ENCODE measurements around the gene ARHGEF10L.

DNA sequence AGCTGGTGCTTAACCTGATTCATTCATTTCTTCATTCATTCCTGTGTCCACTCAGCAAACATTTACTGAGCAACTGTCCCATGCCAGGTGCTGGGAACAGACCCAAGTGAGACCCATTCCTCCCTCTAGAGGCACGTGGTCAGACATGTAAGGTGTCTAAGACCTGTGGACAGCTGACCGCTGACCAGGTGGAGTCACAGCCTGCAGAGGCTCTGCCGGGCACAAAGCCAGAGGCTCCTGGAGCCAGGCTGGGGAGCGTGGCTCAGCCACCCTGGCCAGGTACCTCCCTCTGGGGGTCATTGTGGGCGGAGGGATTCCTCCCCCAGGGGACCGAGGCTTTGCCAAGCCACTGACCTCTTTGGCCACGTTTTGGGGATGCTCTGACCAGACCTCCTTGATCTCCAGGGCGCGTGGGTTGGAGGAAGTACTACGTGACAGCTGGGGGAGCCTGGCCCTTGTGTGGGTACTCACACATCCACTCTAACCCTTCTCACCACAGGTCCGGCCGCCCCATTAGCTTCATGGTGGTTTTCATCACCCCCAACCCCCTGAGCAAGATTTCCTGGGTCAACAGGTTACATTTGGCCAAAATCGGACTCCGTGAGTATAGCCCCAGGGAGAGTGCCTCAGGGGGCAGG, 100.3 kb downstream of the ARHGEF10L start:
- TF ChIP-seq CTCF (IDR thresholded peaks at IDR 0.05; ENCODE audit: insufficient read depth, low read length): no peak
- no peak for TF ChIP-seq SPI1 (IDR thresholded peaks at IDR 0.05; ENCODE audit: borderline replicate concordance, low read depth)
